Keratinocyte (primary cell): ENCODE results near the gene HOMER2. TPM values are rescaled to one million over a fixed set of nuclear protein-coding genes. Genes with fewer than 3 reads are reported as not detected.

Experiments
- DNase-seq: peaks from one replicate; pipeline ENCODE4 v3.0.0-alpha.2; 2011; ENCODE audit warnings: low read depth, missing footprints, low spot score
- FAIRE-seq: peaks from 2 replicates; lab custom pipeline; 2011; peaks lifted over from hg19 to GRCh38; lab: Jason Lieb, UNC
- H2AFZ ChIP-seq: 2 replicates; pipeline ENCODE4 v1.6.0; 2012; ENCODE audit warnings: low read length, control low read depth, inconsistent platforms; ENCODE audit not compliant: control insufficient read depth
- H3K27ac ChIP-seq: 2 replicates; pipeline ENCODE4 v1.5.1; 2011; ENCODE audit warnings: low read length; ENCODE audit not compliant: control insufficient read depth, insufficient read depth
- H3K27me3 ChIP-seq: 3 replicates; pipeline ENCODE4 v1.6.0; 2011; ENCODE audit warnings: low read length; ENCODE audit not compliant: control insufficient read depth, insufficient read depth; ENCODE audit errors: extremely low read depth
- H3K36me3 ChIP-seq, 2 experiments: 2 replicates in 1 of 2; 3 replicates in 1 of 2; pipeline ENCODE4 v1.5.1; 2011; ENCODE audit warnings: low read length in 2 of 2, mild to moderate bottlenecking in 1 of 2; ENCODE audit not compliant: control insufficient read depth in 2 of 2, insufficient read depth in 2 of 2; ENCODE audit errors: extremely low read depth in 1 of 2
- H3K4me1 ChIP-seq: 3 replicates; pipeline ENCODE4 v1.5.1; 2011; ENCODE audit warnings: low read length; ENCODE audit not compliant: control insufficient read depth, insufficient read depth; ENCODE audit errors: extremely low read depth
- H3K4me2 ChIP-seq: 3 replicates; pipeline ENCODE4 v1.6.0; 2011; ENCODE audit warnings: low read depth, low read length; ENCODE audit not compliant: control insufficient read depth, insufficient read depth; ENCODE audit errors: extremely low read depth
- H3K4me3 ChIP-seq, 3 experiments: fragments of 200-600 bp in 1 of 3; sonication (generic) in 1 of 3; 2 replicates in 2 of 3; 3 replicates in 1 of 3; pipeline ENCODE4 v1.5.1; 2011 to 2016; ENCODE audit warnings: low read length in 3 of 3, mild to moderate bottlenecking in 3 of 3, control low read depth in 2 of 3, inconsistent platforms in 1 of 3, low read depth in 1 of 3, mixed read lengths in 1 of 3, mixed run types in 1 of 3, moderate library complexity in 1 of 3; ENCODE audit not compliant: control insufficient read depth in 2 of 3, insufficient read depth in 2 of 3; ENCODE audit errors: extremely low read depth in 1 of 3
- H3K79me2 ChIP-seq: 2 replicates; pipeline ENCODE4 v1.6.0; 2012; ENCODE audit warnings: low read length; ENCODE audit not compliant: control insufficient read depth, insufficient read depth
- H3K9ac ChIP-seq: 3 replicates; pipeline ENCODE4 v1.6.0; 2011; ENCODE audit warnings: low read length; ENCODE audit not compliant: control insufficient read depth, insufficient read depth; ENCODE audit errors: extremely low read depth
- H3K9me1 ChIP-seq: 3 replicates; pipeline ENCODE4 v1.6.0; 2011; ENCODE audit warnings: low read length; ENCODE audit not compliant: control insufficient read depth, insufficient read depth; ENCODE audit errors: extremely low read depth
- H3K9me3 ChIP-seq: 2 replicates; pipeline ENCODE4 v1.5.1; 2012; ENCODE audit warnings: low read depth, low read length; ENCODE audit not compliant: control insufficient read depth
- H4K20me1 ChIP-seq: 3 replicates; pipeline ENCODE4 v1.6.0; 2011; ENCODE audit warnings: low read length; ENCODE audit not compliant: control insufficient read depth, insufficient read depth; ENCODE audit errors: extremely low read depth
- CTCF ChIP-seq, 3 experiments: IDR thresholded peaks in 1 of 3; conservative IDR thresholded peaks in 1 of 3; optimal IDR thresholded peaks in 1 of 3; 2 replicates in 2 of 3; 3 replicates in 1 of 3; pipeline versions ENCODE3 to v1.5.1; 2011; ENCODE audit warnings: low read length in 3 of 3, mild to moderate bottlenecking in 3 of 3, moderate library complexity in 2 of 3, control low read depth in 1 of 3, inconsistent platforms in 1 of 3; ENCODE audit not compliant: insufficient read depth in 2 of 3; ENCODE audit errors: extremely low read depth in 1 of 3
- EZH2 ChIP-seq: IDR thresholded peaks from one replicate; pipeline ENCODE4 v1.6.1; 2012; ENCODE audit warnings: inconsistent platforms, mild to moderate bottlenecking, low read length, moderate library complexity
- dilution Hi-C: fragments of 300-500 bp; cut with MboI; formaldehyde crosslinking; loops from one replicate; pipeline ENCODE4 v1.7.0; 2020; ENCODE audit warnings: low sequenced_read_pairs; ENCODE audit not compliant: extremely low pct_ligation_motif_present
- polyA plus RNA-seq, 5 experiments: library from polyadenylated mRNA; depleted of rRNA in 3 of 5; stranded (reverse) in 3 of 5; stranded (forward) in 1 of 5; unstranded in 1 of 5; fragments of >200 nt; gene quantifications; 1 replicate in 1 of 5; 2 replicates in 3 of 5; 3 replicates in 1 of 5; pipeline versions ENCODE4 v1.2.1 to v1.2.3, GENCODE V29; 2011 to 2012; ENCODE audit warnings: missing spikeins in 2 of 5, low read depth in 1 of 5, low replicate concordance in 1 of 5

Gene HOMER2
- polyA plus RNA-seq, 1 donor (not counting 4 experiments of a cell fraction or from before 2014, with no cell fraction given) = 12.4 TPM

- Histone ChIP-seq H3K9ac (no peak overlapping the region), H3K27me3 (peaks cover 4% of the 10 kb centered on the region), H3K36me3 (no peaks in the 10 kb centered on the region), H2AFZ (no peak overlapping the region), H3K79me2 (no peaks in the 10 kb centered on the region), H3K4me2 (no peak overlapping the region), H3K4me1 (peaks cover 5% of the 10 kb centered on the region), H3K9me3 (no peaks in the 10 kb centered on the region), H3K27ac (no peak overlapping the region), H3K9me1 (no peaks in the 10 kb centered on the region), H3K4me3 (no peak overlapping the region), H4K20me1 (no peaks in the 10 kb centered on the region)
- no peak for DNase-seq
- dilution Hi-C loops = no loop called here
- FAIRE-seq = no peak
- TF ChIP-seq CTCF (optimal IDR thresholded peaks at IDR 0.05 in 1 of 3, IDR thresholded peaks at IDR 0.05 in 1 of 3, conservative IDR thresholded peaks at IDR 0.05 in 1 of 3; ENCODE audit: extremely low read depth in 1 of 3, insufficient read depth in 2 of 3, low read length in 3 of 3) (no peak), EZH2 (no peak)
Observed at GRCh38 chr15:82966671-82967071, 14.2 kb upstream of the HOMER2 start.

GRCh38 chr15:82964890-82965289 is 12.4 kb upstream of the HOMER2 start:
- dilution Hi-C loops = no loop called here
- no peak for FAIRE-seq
- TF ChIP-seq CTCF (optimal IDR thresholded peaks at IDR 0.05 in 1 of 3, IDR thresholded peaks at IDR 0.05 in 1 of 3, conservative IDR thresholded peaks at IDR 0.05 in 1 of 3; ENCODE audit: extremely low read depth in 1 of 3, insufficient read depth in 2 of 3, low read length in 3 of 3) (no peak), EZH2 (no peak)
- Histone ChIP-seq H3K27ac (no peak overlapping the region), H3K9me3 (no peaks in the 10 kb centered on the region), H3K9me1 (no peaks in the 10 kb centered on the region), H3K4me3 (no peak overlapping the region), H3K4me1 (peaks cover 5% of the 10 kb centered on the region), H3K79me2 (no peaks in the 10 kb centered on the region), H2AFZ (no peak overlapping the region), H4K20me1 (no peaks in the 10 kb centered on the region), H3K4me2 (no peak overlapping the region), H3K36me3 (no peaks in the 10 kb centered on the region), H3K27me3 (peaks cover 4% of the 10 kb centered on the region), H3K9ac (no peak overlapping the region)
- no peak for DNase-seq
